Upper lobe of right lung (tissue), 1 donor: ENCODE results near the gene PLXNA2. TPM values are rescaled to one million over a fixed set of nuclear protein-coding genes. Genes with fewer than 3 reads are reported as not detected.

ENCODE experiments used
- ATAC-seq: fragments of 200-7000 bp; cut with Tn5 transposase; one replicate; pipeline ENCODE4 v1.9.1; 2020; ENCODE audit warnings: mild to moderate bottlenecking, moderate library complexity
- DNase-seq: peaks from one replicate; pipeline ENCODE4 v3.0.0-alpha.2; 2020
- H3K27ac ChIP-seq: fragments of 200-600 bp; one replicate; pipeline ENCODE4 v1.8.0; 2022
- H3K27me3 ChIP-seq: fragments of 200-600 bp; one replicate; pipeline ENCODE4 v1.8.0; 2022; ENCODE audit warnings: mild to moderate bottlenecking
- H3K36me3 ChIP-seq: fragments of 200-600 bp; one replicate; pipeline ENCODE4 v1.8.0; 2022
- H3K4me1 ChIP-seq: fragments of 200-600 bp; one replicate; pipeline ENCODE4 v1.8.0; 2022
- H3K4me3 ChIP-seq: fragments of 200-600 bp; one replicate; pipeline ENCODE4 v1.8.0; 2022; ENCODE audit warnings: mild to moderate bottlenecking
- H3K9me3 ChIP-seq: fragments of 200-600 bp; one replicate; pipeline ENCODE4 v1.8.0; 2022
- CTCF ChIP-seq: fragments of 200-600 bp; IDR thresholded peaks from one replicate; pipeline ENCODE4 v1.8.0; 2022; ENCODE audit warnings: antibody characterized with exemption
- intact Hi-C: fragments of 100-400 bp; cut with DNase I; formaldehyde crosslinking; loops from one replicate; pipeline ENCODE4 v1.11.0; 2022
- total RNA-seq: library from RNA; stranded (reverse); fragmentation: NEBNext Ultra II Directional; extraction: Animal tissue kit (Norgen Biotek cat#: 25700); gene quantifications from one replicate; pipeline ENCODE4 v1.2.1, GENCODE V29; 2021
- donor health status: DM: no; HTN: yes; CAD: no; lungs with severe emphysema.

The PLXNA2 gene
- total RNA-seq, 1 donor from 2014 or later, result 98.5 TPM

DNA sequence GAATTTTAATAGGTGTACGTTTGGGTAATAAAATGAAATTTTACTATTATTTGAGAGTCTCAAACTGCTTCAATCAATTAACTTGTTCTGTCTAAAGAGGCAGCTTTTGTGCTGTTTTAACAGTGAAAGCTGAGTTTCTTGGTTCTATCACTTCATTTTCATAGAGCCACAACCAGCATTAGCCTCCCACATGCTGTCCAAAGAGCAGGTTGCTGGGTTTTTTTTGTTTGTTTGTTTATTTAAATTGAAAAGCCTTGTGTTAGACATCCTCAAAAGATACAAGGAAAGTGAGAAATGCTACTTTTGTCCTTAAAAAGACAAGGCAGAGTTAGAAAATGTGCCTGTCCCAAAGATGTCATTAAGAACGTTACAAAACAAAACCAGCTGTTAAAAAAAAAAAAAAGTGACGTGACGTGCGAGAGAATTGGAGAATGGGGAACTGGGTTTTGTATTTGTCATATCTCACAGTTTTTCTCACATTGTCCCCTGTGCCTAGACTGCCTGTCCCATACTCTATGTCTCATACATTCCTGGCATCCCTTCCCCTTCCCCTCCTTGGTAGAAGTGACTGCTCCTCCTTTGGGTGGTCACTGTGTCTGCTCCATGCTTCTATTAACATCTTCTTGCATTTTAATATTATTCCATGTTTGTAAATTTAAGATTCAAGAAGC is 270.2 kb downstream of the PLXNA2 start:
- H3K4me1 ChIP-seq, result peaks cover 6% of the 10 kb centered on the region
- TF ChIP-seq CTCF, result no peak
- intact Hi-C loops, result no loop called here
- no peaks in the 10 kb centered on the region for H3K36me3 ChIP-seq
- H3K27me3 ChIP-seq, result no peaks in the 10 kb centered on the region
- no peak overlapping the region for H3K27ac ChIP-seq
- DNase-seq (no peak), ATAC-seq (peak; percentile 40)
- H3K9me3 ChIP-seq, result no peaks in the 10 kb centered on the region
- no peak overlapping the region for H3K4me3 ChIP-seq

- TF ChIP-seq CTCF, result no peak
- Histone ChIP-seq H3K27me3 (no peaks in the 10 kb centered on the region), H3K9me3 (no peaks in the 10 kb centered on the region), H3K4me3 (no peak overlapping the region), H3K36me3 (no peaks in the 10 kb centered on the region), H3K27ac (no peak overlapping the region), H3K4me1 (peaks cover 6% of the 10 kb centered on the region)
- intact Hi-C loops, result no loop called here
- no peak for DNase-seq
- peak; percentile 21 for ATAC-seq
Observed at GRCh38 chr1:207972337-207972736, 271.8 kb downstream of the PLXNA2 start.
